Superior temporal gyrus (tissue), 1 donor: Measurements from ENCODE around the gene TTC34.

Experiments
- DNase-seq: peaks from one replicate; pipeline ENCODE4 v3.0.0-alpha.2; 2016; ENCODE audit errors: extremely low spot score

TTC34 gene

DNA sequence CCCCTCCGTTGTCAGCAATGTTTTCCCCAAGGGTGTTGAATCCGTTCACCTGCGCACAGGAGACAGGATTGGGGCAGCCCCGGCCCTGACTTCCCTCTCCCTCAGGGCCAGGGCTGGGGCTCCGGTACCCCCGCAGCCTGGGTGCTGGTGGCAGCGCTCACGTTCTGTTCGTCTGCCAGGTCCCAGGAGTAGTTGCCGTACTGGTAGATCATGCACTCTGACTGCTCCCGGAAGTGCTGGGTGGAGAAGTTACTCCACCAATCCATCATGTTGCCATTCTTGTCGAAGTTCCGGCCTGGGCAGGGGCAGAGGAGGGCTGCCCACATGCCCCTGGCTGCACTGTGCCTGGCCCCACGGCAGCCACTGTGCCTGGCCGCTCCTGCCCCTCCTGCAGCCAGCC, 208.8 kb downstream of the TTC34 start:
- DNase-seq = no peak

DNA sequence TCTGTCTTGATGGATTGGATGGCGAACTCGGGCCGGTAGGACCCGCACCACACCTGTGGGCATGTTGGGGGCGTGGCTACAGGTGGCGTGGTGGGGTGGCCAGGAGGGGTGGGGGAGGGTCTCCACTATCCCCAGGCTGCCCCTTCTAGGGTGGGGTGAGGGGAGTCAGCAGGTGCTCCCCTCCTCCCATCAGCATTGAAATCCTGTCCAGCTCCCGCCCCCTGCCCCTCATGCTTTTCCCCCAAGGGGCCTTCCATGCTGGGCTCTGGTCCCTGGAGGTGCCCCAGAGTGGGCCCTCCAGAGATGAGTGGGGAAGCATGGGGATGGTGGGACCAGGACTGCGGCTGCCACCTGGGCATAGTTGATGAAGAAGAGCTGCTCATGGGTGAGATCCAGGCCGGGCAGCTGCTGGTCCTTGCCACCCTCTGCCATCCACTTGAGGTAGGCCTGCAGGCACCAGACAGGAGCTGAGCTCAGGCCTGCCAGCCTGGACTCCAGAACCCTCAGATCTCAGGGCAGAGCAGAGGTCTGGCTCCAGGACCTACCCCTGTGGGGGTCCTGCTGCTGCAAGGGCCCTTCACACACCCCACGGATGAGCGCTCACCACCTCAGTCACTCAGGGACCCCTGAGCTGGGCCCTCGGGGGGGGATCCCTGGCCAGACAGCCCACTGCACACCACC, 209.8 kb downstream of the TTC34 start:
- no peak for DNase-seq

DNA sequence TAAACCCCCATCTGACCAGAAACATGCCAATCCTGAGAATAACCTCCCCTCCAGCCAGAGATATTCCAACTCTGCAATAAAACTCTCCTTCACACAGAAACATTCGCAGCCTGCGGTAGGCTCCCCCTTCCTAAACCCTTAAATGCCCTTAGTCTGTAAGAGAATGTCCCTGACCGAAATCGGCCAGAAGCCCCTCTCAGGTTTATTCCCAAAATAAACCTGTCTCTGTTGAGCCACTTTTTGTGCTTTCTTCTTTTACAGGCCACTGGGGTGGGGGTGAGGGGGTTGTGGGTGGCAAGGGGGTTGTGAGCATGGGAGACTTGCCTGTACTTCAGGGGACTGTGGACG, 210.3 kb downstream of the TTC34 start:
- no peak for DNase-seq

DNA sequence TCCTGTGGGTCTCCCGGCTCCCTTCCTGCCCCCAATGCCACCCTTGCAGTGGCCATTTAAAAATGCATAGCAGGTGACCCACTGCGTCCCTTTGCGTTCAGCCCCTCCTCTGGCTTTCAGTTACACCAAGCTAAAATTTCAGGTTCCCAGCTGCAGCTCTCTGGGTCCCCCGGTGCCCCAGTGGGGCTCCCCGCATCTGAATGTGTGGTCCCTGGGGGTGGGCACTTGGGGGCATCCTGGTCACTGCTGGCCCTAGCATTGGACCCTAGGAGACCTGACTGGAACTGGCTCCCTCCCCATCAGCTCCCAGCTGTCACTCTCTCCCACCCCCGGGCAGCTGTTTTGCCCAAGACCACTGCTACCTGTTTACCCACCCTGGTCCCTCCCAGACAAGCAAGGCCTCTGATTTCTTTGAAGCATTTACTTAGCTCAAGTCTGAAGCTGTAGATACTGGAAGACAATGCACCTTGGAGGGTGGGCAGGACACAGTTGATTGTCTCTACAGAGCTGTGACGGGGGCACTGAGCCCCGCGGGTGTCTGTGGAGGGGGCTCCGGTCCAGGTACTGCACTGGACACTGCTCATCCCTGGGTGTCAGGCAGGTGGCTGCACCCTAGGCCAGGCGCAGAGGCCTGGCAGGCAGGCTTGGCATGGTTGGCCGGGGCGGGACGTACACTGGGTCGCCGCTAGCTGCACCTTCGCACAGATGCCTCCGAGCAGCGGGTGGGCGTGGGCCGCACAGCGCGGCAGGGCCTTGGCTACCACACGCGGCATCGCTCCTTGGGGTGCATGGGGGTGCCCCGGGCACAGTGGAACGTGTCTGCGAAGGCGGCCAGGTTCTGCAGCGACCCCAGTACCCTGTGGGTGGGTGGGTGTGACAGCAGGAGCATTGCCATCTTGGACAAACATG, 211.0 kb downstream of the TTC34 start:
- no peak for DNase-seq

DNA sequence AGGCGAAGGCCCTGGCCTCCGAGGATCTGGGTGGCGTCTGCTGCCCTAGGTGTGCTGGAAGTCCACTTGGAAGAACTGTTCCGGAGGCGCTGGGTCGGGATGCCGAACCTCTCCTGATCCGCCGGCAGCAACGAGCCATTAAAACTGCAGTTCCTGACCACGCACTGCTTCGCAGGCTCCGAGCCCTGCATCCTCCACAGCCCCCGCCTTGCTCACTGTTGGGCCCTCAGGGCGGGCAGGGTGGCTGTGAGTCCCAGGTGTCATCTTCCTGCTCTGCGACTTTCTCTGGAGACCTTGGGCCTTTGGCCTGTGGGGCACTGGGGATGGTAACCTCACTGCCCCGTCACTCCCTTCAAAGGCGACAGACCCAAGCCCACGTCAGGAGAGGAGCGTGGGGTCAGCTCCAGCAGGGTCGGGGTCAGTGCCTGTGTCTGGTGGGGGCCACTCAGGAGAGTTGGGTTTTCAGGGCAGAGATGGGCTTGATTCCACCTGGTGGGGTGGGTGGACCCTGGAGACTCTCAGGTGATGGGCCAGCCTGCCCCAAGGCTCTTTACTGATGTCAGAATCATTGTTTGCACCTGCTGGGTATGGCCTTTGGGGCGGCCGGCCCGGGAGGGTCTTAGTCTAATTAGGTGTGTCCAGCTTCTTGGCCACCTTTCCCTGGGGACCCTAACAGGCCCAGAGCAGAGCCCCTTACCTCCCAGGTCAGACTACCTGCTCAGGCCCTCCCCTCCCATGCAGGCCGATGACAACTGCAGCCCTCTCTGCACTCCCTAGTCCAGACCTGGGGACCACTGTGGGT, 211.9 kb downstream of the TTC34 start:
- DNase-seq = no peak

DNA sequence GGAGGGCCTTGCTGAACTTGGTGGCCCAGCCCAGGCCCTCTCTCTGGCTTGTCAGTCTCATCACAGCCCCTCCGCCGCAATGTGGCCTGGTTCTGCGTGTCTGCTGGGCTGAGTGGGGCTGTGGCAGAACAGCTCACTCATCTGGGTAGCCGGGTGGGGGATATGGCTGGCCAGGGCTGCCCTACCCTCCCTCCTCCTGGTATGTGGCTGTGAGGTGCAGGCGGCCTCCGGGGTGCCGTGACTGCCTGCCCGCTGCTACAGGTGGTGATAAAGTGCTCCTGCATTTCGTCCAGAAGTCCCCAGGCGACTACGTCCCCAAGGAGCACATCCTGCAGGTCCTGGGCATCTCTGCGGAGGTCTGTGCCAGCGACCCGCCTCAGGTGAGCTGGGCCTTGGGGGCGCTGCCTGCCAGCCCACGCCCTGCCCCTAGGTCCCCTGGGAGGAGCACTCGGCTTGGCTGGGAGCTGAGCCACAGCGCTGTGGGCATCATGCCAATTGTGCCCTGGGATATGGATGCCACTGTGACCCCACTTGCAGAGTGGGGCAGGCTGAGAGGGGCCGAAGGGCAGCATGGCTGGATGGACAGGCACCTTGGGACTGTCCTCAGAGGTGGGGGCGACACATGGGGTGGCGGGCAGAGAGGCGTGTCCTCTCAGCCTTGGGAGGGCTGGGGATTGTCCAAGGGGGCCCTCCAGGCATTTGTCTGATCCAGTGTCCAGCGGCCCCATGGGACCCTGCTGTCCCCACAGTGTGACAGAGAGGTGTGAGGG, 212.6 kb downstream of the TTC34 start:
- DNase-seq = no peak

DNA sequence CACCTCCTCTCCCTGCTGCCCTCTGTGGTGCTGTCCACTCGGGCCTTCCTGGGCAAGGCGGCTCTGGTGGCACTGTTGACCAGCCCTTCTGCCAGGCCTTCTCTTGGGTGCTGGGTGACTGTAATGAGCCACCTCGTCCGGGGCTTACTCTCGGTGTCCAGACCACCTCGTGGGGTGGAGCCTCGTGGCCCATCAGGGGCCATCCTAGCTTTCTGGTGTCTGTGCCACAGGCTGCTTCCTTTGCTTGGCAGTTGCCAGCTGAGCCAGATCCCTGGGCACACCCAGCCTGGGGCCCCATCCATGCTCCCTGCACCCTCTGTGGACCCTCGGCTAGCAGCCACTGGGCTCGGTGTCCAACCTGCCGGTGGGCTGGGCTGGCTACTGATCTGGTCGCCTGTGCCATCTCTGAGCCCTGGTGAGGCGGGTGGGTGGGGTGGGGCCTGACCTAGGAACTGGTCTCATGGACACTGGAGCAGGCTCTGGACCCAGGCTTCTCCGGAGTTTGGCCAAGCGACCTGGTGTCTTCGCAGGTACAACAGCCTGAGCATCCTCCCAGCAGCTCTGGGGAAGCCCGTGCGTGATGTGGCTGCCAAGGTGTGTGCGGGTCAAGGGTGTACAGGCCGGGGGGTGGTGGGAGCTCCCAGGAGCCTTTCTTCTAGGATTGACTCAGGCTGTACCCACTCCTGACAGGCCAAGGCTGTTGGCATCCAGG, 213.5 kb downstream of the TTC34 start:
- no peak for DNase-seq

DNA sequence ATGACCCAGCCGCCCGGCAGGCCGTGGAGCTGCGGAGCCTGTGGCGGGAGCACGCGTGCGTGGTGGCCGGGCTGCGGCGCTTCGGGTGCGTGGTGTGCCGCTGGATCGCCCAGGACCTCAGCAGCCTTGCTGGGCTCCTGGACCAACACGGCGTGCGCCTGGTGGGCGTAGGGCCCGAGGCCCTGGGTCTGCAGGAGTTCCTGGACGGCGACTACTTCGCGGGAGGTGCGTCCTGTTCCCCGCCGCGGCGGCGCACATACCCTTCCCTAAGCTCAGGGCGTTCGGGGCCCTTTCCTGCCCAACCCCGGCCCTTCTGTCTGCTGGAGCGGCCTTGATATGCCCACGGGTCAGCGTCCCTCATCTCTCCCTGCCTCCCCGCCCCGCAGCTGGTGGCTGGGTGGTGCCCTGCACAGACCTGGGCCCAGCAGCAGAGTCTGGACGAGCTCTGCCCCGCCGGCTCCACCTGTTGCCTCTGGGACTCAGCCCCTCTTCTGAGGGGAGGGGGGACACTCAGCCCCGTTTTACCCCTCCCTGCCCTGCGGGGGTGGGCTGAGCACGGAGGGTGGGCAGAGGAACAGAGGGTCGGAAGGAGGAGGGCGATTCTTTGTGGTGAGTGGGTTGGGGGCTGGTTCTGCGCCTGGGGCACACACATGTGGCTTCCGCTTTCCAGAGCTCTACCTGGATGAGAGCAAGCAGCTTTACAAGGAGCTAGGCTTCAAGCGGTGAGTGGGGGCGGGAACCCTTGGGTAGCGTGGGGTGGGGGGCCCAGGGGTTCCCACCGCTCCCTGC, 214.2 kb downstream of the TTC34 start:
- no peak for DNase-seq

DNA sequence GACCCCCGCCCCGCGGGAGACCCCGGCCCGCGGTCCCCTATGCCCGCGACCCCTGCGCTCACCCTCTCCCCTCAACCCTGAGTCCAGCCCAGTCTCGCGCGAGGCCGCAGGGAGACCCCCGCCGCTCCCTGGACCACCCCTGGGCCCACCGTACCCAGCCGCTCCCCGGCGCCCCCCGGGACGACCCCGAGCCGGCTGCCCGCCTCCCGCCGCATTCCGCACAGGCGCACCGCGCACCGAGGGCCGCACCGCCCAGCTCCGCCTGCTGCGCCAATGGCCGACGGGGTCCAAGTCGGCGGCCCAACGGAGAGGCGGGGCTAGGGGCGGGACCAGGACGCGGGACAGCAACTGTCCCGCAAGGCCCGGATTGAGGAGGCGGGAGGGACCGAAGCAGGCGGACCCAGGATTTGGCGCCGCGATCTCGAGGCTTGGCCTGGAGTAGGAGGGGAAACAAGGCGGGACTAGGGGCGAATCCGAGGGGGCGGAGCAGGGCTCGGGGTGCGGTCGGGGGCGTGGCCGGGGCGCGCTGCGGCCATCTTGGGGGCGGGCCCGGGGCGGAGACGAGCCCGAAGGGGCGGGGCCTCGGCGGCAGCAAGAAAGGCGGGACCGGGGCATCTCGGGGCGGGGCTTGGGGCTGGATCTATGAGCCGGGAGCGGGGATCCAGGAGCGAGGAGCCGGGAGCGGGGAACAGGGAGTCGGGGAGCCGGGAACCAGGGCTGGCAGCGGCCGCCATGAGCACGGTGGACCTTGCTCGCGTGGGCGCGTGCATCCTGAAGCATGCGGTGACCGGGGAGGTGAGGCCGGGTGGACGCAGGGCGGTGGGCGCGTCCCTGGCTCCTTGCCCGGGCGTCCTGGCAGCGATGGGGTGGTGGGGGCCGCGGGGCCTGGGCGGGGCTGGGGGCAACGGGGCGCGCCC, 215.1 kb downstream of the TTC34 start, which contains the start of gene PRXL2B:
Gene PRXL2B, plus strand, starts transcription at position 624 of the 917 bp plus-strand sequence. Its CDS starts 109 bp downstream, at position 733.
- peak; percentile 98 for DNase-seq
